Progenitor cell of endocrine pancreas (in vitro differentiated cells): Measurements from ENCODE around the gene BNC2. TPM values are rescaled to one million over a fixed set of nuclear protein-coding genes. Genes with fewer than 3 reads are reported as not detected.

Source experiments
- DNase-seq: peaks from one replicate; pipeline ENCODE4 v3.0.0; 2021; ENCODE audit warnings: low spot score; ENCODE audit not compliant: unreplicated experiment
- H3K27ac Mint-ChIP-seq: 2 replicates; pipeline ENCODE4 v1.8.0; 2021; ENCODE audit warnings: mild to moderate bottlenecking, moderate library complexity, mixed read lengths
- H3K27me3 Mint-ChIP-seq: 2 replicates; pipeline ENCODE4 v1.8.0; 2021; ENCODE audit warnings: mixed read lengths
- H3K36me3 Mint-ChIP-seq: 2 replicates; pipeline ENCODE4 v1.8.0; 2022; ENCODE audit warnings: mixed read lengths; ENCODE audit not compliant: insufficient read depth
- H3K4me1 Mint-ChIP-seq: 2 replicates; pipeline ENCODE4 v1.8.0; 2021; ENCODE audit warnings: low read depth, mixed read lengths
- H3K4me3 Mint-ChIP-seq: 2 replicates; pipeline ENCODE4 v1.8.0; 2021; ENCODE audit warnings: low read depth, mild to moderate bottlenecking, moderate library complexity, mixed read lengths
- H3K9me3 Mint-ChIP-seq: 2 replicates; pipeline ENCODE4 v1.8.0; 2021; ENCODE audit warnings: low read depth, mixed read lengths
- total RNA-seq: library from RNA; stranded (reverse); gene quantifications from 2 replicates; pipeline ENCODE4 v1.2.1, GENCODE V29; 2021
- TF ChIP-seq, protein P1 (sequence below): fragments of 200-600 bp; sonication (generic); IDR thresholded peaks from one replicate; pipeline ENCODE4 v1.5.0; 2021; ENCODE audit warnings: antibody characterized with exemption, mild to moderate bottlenecking; ENCODE audit not compliant: unreplicated experiment

BNC2 gene
- total RNA-seq, 1 donor from 2014 or later, result 1.0 TPM

DNA sequence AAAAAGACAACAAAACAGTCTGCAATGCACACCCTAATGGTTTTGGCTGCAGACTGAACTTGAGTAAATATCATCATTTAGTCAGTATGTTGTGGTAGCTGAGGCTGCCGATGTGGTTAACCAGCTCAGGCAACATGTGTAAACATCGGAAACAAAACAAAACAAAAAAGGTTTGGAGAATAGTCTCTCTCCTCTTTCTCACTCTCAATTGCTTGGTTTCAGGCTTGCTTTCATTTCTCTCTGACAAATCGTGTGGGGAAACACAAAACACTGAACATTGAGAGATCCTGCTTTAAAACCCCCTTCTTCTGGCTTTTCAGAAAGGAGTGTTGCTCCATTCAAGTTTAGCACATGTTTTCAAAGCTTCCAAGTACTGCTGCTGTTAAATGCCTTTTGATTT lies 453.3 kb downstream of the BNC2 start:
- TF ChIP-seq, protein P1, sequence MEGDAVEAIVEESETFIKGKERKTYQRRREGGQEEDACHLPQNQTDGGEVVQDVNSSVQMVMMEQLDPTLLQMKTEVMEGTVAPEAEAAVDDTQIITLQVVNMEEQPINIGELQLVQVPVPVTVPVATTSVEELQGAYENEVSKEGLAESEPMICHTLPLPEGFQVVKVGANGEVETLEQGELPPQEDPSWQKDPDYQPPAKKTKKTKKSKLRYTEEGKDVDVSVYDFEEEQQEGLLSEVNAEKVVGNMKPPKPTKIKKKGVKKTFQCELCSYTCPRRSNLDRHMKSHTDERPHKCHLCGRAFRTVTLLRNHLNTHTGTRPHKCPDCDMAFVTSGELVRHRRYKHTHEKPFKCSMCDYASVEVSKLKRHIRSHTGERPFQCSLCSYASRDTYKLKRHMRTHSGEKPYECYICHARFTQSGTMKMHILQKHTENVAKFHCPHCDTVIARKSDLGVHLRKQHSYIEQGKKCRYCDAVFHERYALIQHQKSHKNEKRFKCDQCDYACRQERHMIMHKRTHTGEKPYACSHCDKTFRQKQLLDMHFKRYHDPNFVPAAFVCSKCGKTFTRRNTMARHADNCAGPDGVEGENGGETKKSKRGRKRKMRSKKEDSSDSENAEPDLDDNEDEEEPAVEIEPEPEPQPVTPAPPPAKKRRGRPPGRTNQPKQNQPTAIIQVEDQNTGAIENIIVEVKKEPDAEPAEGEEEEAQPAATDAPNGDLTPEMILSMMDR, result no peak
- Mint-ChIP-seq H3K27me3 (peaks cover 3% of the 10 kb centered on the region), H3K27ac (no peak overlapping the region), H3K9me3 (no peaks in the 10 kb centered on the region), H3K4me1 (peaks cover 17% of the 10 kb centered on the region), H3K36me3 (no peaks in the 10 kb centered on the region), H3K4me3 (no peak overlapping the region)
- DNase-seq, result no peak

DNA sequence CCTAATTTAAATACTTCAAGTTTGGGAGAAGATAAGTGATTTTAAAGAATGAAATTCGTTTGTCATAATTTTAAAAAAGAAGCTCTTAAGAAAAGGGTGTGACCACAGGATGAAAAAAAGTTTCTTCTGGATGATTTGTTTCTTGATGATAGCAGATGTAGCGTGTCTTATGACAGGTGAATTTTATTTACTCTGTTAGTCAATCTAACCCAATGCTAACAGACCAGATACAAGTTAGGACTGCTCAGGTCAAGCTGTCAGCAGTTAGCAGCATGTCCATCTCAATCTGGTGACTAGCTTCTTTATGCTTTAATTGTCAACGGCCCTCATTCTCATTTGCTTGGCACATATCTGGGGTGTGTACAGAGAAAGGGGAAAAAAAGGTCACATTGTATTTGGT lies 456.0 kb downstream of the BNC2 start:
- no peaks in the 10 kb centered on the region for H3K9me3 Mint-ChIP-seq
- H3K4me1 Mint-ChIP-seq, result peaks cover 18% of the 10 kb centered on the region
- H3K36me3 Mint-ChIP-seq, result no peaks in the 10 kb centered on the region
- TF ChIP-seq, protein P1, result no peak
- no peak overlapping the region for H3K27ac Mint-ChIP-seq
- no peak for DNase-seq
- H3K4me3 Mint-ChIP-seq, result no peak overlapping the region
- H3K27me3 Mint-ChIP-seq, result no peaks in the 10 kb centered on the region

DNA sequence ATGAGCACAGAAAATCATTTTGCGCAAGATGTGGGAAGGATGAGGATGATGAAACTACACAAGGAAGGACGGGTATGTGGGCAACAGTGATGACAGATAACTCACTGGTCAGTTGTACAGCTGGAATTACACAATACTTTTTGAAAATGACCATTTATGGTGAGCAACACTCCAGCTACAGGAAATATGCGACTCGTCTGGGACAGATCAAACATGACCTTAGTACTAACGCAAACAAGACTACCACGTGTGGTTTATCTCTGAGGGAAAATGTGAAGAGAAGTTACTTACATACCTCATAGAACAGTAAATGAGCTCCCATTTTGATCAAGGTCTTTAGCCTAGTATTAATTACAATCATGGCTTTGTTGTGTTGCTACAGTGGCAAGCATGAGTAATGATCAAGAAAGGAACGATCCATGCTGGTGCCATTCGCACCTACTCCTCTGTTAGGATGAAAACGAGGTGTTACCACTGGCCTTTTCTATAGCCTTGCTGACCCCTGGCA lies 456.9 kb downstream of the BNC2 start:
- Mint-ChIP-seq H3K4me1 (peaks cover 18% of the 10 kb centered on the region), H3K9me3 (no peaks in the 10 kb centered on the region), H3K27ac (no peak overlapping the region), H3K27me3 (no peaks in the 10 kb centered on the region), H3K4me3 (no peak overlapping the region), H3K36me3 (no peaks in the 10 kb centered on the region)
- TF ChIP-seq, protein P1, result no peak
- DNase-seq, result no peak

DNA sequence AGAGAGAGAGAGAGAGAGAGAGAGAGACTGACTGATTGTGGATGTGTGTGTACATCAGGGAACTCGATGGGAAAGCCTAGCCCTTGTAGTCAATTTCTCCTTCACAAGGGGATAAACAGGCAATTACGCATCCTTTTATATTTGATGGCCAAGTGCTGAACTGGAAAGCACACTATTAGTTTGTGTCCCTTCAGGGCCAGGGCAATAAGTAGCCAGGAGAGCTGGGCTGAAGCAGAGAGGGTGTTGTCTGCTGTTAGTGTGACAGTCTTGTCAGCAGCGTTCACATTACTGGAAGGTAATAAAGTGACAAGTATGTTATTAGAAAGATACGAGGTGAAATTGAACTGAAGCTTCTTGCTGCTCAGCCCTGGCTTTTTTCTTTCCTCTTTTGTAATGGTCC lies 457.7 kb downstream of the BNC2 start:
- no peak overlapping the region for H3K27ac Mint-ChIP-seq
- H3K4me1 Mint-ChIP-seq, result peaks cover 18% of the 10 kb centered on the region
- H3K4me3 Mint-ChIP-seq, result no peak overlapping the region
- no peaks in the 10 kb centered on the region for H3K9me3 Mint-ChIP-seq
- no peaks in the 10 kb centered on the region for H3K27me3 Mint-ChIP-seq
- H3K36me3 Mint-ChIP-seq, result no peaks in the 10 kb centered on the region
- DNase-seq, result no peak
- TF ChIP-seq, protein P1, result no peak

DNA sequence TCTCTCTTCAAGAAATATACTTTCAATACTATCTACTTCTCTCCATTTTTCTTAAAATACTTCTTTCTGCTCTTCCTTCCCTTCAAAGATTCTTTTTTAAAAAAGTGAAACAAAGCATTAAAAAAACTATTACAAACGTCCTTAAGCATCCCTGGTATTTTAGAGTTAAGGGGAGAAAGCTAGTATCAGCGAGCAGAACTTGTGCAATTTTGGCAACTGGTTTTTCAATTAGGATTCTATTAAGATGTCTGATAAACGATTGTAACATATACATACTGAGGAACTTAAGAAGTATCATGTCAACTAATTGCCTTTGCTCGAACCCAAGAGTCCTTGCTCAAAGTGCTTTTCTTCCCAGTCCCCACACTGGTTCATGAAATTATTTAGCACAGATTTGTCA lies 459.2 kb downstream of the BNC2 start:
- Mint-ChIP-seq H3K36me3 (no peaks in the 10 kb centered on the region), H3K27ac (no peak overlapping the region), H3K27me3 (no peaks in the 10 kb centered on the region), H3K4me3 (no peak overlapping the region), H3K9me3 (no peaks in the 10 kb centered on the region), H3K4me1 (peaks cover 15% of the 10 kb centered on the region)
- TF ChIP-seq, protein P1, result no peak
- no peak for DNase-seq
